ENCODE measurements around the gene ST3GAL3. TPM values are rescaled to one million over a fixed set of nuclear protein-coding genes. Genes with fewer than 3 reads are reported as not detected.
A peak's percentile ranks its signal among the peaks of the same experiment; 100 is the strongest.

Gene ST3GAL3
- polyA plus RNA-seq, 1 donor (not counting 4 experiments of a cell fraction or from before 2014, with no cell fraction given), result 10.0 TPM

DNA sequence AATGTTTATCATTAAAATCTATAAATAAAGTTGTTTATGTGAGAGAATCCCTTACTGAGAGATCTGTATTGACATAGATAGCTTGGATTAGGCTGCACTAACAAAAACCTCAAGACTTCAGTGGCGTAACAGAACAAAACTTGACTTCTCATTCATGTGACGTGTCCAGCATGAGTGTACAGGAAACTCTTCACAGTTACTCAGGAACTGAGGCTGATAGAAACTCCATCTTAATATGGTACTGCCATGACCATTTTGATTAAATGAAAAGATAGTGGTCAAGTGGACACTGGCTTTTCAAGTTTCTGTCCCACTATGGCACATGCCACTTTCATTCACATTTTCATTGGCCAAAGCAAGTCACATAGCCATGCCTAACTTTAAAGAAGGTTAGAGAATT lies 3.7 kb downstream of the ST3GAL3 start:
- dilution Hi-C loops (cut with MboI; ENCODE audit: extremely low pct_ligation_motif_present, low sequenced_read_pairs), result loop anchor here (25.0 kb wide), 1 partner anchor 226 kb away; the partner anchor contains the start of genes ARTN and IPO13
- peak overlapping the region; percentile 88 for H3K4me2 ChIP-seq (ENCODE audit: control insufficient read depth, extremely low read depth, insufficient read depth, low read depth, low read length)
- H2AFZ ChIP-seq (ENCODE audit: control insufficient read depth, low read length), result no peak overlapping the region
- no peaks in the 10 kb centered on the region for H3K9me1 ChIP-seq (ENCODE audit: control insufficient read depth, extremely low read depth, insufficient read depth, low read length)
- peaks cover 41% of the 10 kb centered on the region for H3K79me2 ChIP-seq (ENCODE audit: control insufficient read depth, insufficient read depth, low read length)
- H4K20me1 ChIP-seq (ENCODE audit: control insufficient read depth, extremely low read depth, insufficient read depth, low read length), result no peaks in the 10 kb centered on the region
- H3K27ac ChIP-seq (ENCODE audit: control insufficient read depth, insufficient read depth, low read length), result peak overlapping the region; percentile 89
- peak overlapping the region; percentile 46 for H3K9ac ChIP-seq (ENCODE audit: control insufficient read depth, extremely low read depth, insufficient read depth, low read length)
- no peaks in the 10 kb centered on the region for H3K27me3 ChIP-seq (ENCODE audit: control insufficient read depth, extremely low read depth, insufficient read depth, low read length)
- peaks cover 0 to 3% of the 10 kb centered on the region in 2 experiments for H3K36me3 ChIP-seq (ENCODE audit: control insufficient read depth in 2 of 2, extremely low read depth in 1 of 2, insufficient read depth in 2 of 2, low read length in 2 of 2)
- H3K4me1 ChIP-seq (ENCODE audit: control insufficient read depth, extremely low read depth, insufficient read depth, low read length), result peaks cover 34% of the 10 kb centered on the region
- no peaks in the 10 kb centered on the region for H3K9me3 ChIP-seq (ENCODE audit: control insufficient read depth, low read depth, low read length)
- FAIRE-seq (peak; percentile 44), DNase-seq (ENCODE audit: low read depth, low spot score) (peak; percentile 56)
- peak overlapping the region in 1 of 3 experiments; percentile 5 for H3K4me3 ChIP-seq (ENCODE audit: control insufficient read depth in 2 of 3, extremely low read depth in 1 of 3, insufficient read depth in 2 of 3, low read depth in 1 of 3, low read length in 3 of 3)
- TF ChIP-seq, protein P1, sequence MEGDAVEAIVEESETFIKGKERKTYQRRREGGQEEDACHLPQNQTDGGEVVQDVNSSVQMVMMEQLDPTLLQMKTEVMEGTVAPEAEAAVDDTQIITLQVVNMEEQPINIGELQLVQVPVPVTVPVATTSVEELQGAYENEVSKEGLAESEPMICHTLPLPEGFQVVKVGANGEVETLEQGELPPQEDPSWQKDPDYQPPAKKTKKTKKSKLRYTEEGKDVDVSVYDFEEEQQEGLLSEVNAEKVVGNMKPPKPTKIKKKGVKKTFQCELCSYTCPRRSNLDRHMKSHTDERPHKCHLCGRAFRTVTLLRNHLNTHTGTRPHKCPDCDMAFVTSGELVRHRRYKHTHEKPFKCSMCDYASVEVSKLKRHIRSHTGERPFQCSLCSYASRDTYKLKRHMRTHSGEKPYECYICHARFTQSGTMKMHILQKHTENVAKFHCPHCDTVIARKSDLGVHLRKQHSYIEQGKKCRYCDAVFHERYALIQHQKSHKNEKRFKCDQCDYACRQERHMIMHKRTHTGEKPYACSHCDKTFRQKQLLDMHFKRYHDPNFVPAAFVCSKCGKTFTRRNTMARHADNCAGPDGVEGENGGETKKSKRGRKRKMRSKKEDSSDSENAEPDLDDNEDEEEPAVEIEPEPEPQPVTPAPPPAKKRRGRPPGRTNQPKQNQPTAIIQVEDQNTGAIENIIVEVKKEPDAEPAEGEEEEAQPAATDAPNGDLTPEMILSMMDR (optimal IDR thresholded peaks at IDR 0.05 in 1 of 3, IDR thresholded peaks at IDR 0.05 in 1 of 3, conservative IDR thresholded peaks at IDR 0.05 in 1 of 3; ENCODE audit: extremely low read depth in 1 of 3, insufficient read depth in 2 of 3, low read length in 3 of 3), result no peak
- TF ChIP-seq EZH2 (IDR thresholded peaks at IDR 0.05; ENCODE audit: low read length), result no peak

DNA sequence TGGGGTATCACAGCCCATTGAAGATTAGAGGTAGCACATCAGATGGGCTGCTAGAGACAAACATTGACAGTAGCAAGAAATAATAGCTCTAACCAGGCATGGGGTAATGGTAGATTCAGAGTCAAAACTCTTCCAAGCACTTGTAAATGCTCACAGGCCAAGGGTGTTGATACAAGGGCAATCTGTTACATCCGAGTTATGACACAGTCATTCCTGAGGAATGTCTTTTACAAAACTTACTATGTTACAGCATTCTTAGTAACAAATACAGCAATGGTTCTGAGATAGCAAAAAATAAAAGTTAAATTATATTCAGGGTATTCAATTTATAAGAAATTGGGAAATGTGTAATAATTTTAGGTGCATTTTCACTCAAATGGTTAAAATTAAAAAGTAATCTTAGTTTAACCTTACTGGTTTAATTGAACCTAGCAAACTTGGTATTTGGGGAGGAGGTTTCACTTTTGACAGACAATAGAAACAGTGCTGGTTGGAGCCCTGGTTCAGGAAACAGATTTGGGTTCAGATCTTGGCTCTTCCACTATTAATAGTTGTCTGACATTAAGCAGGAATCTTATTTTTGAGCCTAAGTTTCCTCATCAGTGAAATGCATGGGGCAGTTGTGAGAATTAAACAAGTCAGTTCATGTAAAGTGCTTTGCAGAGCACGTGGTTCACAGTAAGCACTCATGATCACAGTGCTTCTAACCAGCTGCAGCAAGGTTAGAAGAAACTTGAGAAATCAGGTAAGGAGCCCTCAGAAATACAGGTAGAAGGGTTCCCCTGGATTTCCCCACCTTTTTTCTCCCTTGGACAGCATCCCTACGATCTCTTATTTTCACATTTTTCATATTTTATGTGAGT lies 4.4 kb downstream of the ST3GAL3 start:
- Histone ChIP-seq H3K27ac (ENCODE audit: control insufficient read depth, insufficient read depth, low read length) (peak overlapping the region; percentile 89), H3K9me3 (ENCODE audit: control insufficient read depth, low read depth, low read length) (no peaks in the 10 kb centered on the region), H3K4me3 (ENCODE audit: control insufficient read depth in 2 of 3, extremely low read depth in 1 of 3, insufficient read depth in 2 of 3, low read depth in 1 of 3, low read length in 3 of 3) (peak overlapping the region in 2 of 3 experiments; percentile 28 to 49), H3K9me1 (ENCODE audit: control insufficient read depth, extremely low read depth, insufficient read depth, low read length) (no peaks in the 10 kb centered on the region), H4K20me1 (ENCODE audit: control insufficient read depth, extremely low read depth, insufficient read depth, low read length) (no peaks in the 10 kb centered on the region), H3K79me2 (ENCODE audit: control insufficient read depth, insufficient read depth, low read length) (peaks cover 43% of the 10 kb centered on the region), H2AFZ (ENCODE audit: control insufficient read depth, low read length) (no peak overlapping the region), H3K4me2 (ENCODE audit: control insufficient read depth, extremely low read depth, insufficient read depth, low read depth, low read length) (peak overlapping the region; percentile 88), H3K9ac (ENCODE audit: control insufficient read depth, extremely low read depth, insufficient read depth, low read length) (peak overlapping the region; percentile 46), H3K27me3 (ENCODE audit: control insufficient read depth, extremely low read depth, insufficient read depth, low read length) (no peaks in the 10 kb centered on the region), H3K36me3 (ENCODE audit: control insufficient read depth in 2 of 2, extremely low read depth in 1 of 2, insufficient read depth in 2 of 2, low read length in 2 of 2) (peaks cover 0 to 3% of the 10 kb centered on the region in 2 experiments), H3K4me1 (ENCODE audit: control insufficient read depth, extremely low read depth, insufficient read depth, low read length) (peaks cover 27% of the 10 kb centered on the region)
- peak; percentile 83 for FAIRE-seq
- DNase-seq (ENCODE audit: low read depth, low spot score), result peak; percentile 36
- dilution Hi-C loops (cut with MboI; ENCODE audit: extremely low pct_ligation_motif_present, low sequenced_read_pairs), result loop anchor here (25.0 kb wide), 1 partner anchor 226 kb away; the partner anchor contains the start of genes ARTN and IPO13
- TF ChIP-seq, protein P1 (optimal IDR thresholded peaks at IDR 0.05 in 1 of 3, IDR thresholded peaks at IDR 0.05 in 1 of 3, conservative IDR thresholded peaks at IDR 0.05 in 1 of 3; ENCODE audit: extremely low read depth in 1 of 3, insufficient read depth in 2 of 3, low read length in 3 of 3), result no peak
- TF ChIP-seq EZH2 (IDR thresholded peaks at IDR 0.05; ENCODE audit: low read length), result no peak

All from keratinocyte (primary cell).